Activated T-cell treated with anti-CD3 and anti-CD28 coated beads, Interleukin-2, amount 50 U/mL, for 4 hours (primary cell): ENCODE measurements around the gene SEC61B. TPM values are rescaled to one million over a fixed set of nuclear protein-coding genes. Genes with fewer than 3 reads are reported as not detected.
A peak's percentile ranks its signal among the peaks of the same experiment; 100 is the strongest.

Experiments
- ATAC-seq, 2 donors: fragments of 200-7000 bp; cut with Tn5 transposase; one replicate each; pipeline ENCODE4 v1.10.0; 2021
- DNase-seq: peaks from one replicate; pipeline ENCODE4 v3.0.0-alpha.2; 2020
- H3K27me3 Mint-ChIP-seq: one replicate; pipeline ENCODE4 v1.8.0; 2021; ENCODE audit warnings: low read depth, mixed read lengths
- H3K36me3 Mint-ChIP-seq: one replicate; pipeline ENCODE4 v1.8.0; 2022; ENCODE audit warnings: mixed read lengths; ENCODE audit not compliant: insufficient read depth
- H3K4me1 Mint-ChIP-seq: one replicate; pipeline ENCODE4 v1.8.0; 2021; ENCODE audit warnings: low read depth, mixed read lengths
- H3K4me3 Mint-ChIP-seq: one replicate; pipeline ENCODE4 v1.8.0; 2021; ENCODE audit warnings: mild to moderate bottlenecking, moderate library complexity, mixed read lengths
- H3K9me3 Mint-ChIP-seq: one replicate; pipeline ENCODE4 v1.8.0; 2021; ENCODE audit warnings: mixed read lengths
- total RNA-seq, 3 donors: library from RNA; stranded (reverse); gene quantifications; one replicate each; pipeline ENCODE4 v1.2.1, GENCODE V29; 2021

SEC61B gene
- total RNA-seq = 100 to 1,000 TPM; 220 to 246 (median 233) TPM

DNA sequence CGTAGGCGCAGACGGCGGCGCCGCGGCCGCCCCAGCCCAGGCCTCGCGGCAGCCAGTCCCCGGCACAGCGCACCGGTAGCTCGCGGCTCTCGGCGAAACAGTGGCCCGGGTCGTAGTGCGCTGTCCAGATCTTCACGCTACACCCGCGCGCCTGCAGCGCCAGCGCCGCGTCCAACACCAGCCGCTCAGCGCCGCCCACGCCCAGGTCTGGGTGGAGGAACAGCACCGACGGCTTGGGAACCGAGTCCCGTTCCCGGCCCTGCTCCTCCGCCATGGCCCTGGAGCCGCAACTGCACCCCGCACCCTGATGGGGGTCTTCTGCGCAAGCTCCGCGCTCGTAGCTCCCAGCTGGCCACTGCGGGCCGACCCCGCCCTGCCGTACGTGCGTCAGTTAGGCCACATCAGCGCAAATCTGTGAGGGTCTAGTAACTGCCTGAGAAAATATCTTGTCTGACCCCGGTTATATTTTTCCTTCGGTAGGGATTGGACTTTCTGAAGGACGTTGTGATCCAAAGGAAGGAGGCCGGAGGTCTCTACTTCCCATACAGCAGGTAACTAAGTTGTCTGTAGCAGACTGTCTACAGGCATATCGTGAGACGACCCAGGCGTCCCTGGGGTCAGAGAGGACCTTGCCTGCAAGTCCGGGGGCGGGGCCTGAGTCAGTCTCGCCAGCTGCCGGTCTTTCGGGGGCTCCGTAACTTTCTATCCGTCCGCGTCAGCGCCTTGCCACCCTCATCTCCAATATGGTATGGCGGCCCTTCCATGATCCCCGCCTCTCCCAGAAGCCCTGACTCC, at the start of gene SEC61B, which contains the start of gene ALG2:
TSS of gene SEC61B (plus strand) at position 662 of the 795 bp plus-strand sequence. CDS start at position 744, 82 bp downstream.
TSS of gene ALG2 (minus strand) at position 322 of the 795 bp plus-strand sequence. CDS start at position 274, 48 bp downstream.
- Mint-ChIP-seq H3K27me3 (no peaks in the 10 kb centered on the region), H3K4me1 (peaks cover 72% of the 10 kb centered on the region), H3K36me3 (peaks cover 40% of the 10 kb centered on the region), H3K4me3 (peak within 1 kb of the TSS; percentile 95), H3K9me3 (no peaks in the 10 kb centered on the region)
- ATAC-seq (peak; percentile 94 to 95), DNase-seq (peak; percentile 91)

GRCh38 chr9:99173570-99174504, 48.2 kb upstream of the SEC61B start:
- no peak overlapping the region for H3K4me3 Mint-ChIP-seq
- no peaks in the 10 kb centered on the region for H3K4me1 Mint-ChIP-seq
- H3K27me3 Mint-ChIP-seq = no peaks in the 10 kb centered on the region
- DNase-seq (no peak), ATAC-seq (peak; percentile 43 to 58)
- H3K9me3 Mint-ChIP-seq = no peaks in the 10 kb centered on the region
- no peaks in the 10 kb centered on the region for H3K36me3 Mint-ChIP-seq

DNA sequence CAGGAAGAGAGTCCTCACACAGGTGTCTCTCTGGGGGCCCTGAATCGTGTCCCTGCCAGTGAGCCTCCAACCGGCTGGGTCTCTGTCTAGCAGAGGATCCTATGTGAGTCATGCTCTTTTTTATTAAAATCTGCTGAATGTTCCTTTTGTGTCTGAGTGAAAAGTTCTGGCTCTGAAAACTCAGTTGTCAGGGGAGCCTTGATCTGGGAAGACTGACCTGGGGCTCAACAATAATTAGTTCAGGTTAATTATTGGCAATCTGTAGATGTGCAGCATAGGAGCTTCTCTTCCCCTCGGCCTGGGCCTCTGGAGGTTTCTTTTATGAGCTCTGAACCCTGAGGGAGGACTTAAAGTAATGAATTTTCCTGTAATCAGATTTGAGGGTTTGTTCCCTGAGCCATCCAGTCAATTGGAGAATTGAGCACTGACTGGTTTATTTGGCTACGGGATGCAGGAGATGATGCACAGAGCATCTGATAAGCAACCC, 45.5 kb upstream of the SEC61B start:
- peaks cover 16% of the 10 kb centered on the region for H3K4me1 Mint-ChIP-seq
- no peaks in the 10 kb centered on the region for H3K9me3 Mint-ChIP-seq
- no peak overlapping the region for H3K4me3 Mint-ChIP-seq
- no peak for DNase-seq
- no peaks in the 10 kb centered on the region for H3K36me3 Mint-ChIP-seq
- ATAC-seq = no peak
- no peaks in the 10 kb centered on the region for H3K27me3 Mint-ChIP-seq

GRCh38 chr9:99177576-99178366, 44.3 kb upstream of the SEC61B start:
- Mint-ChIP-seq H3K36me3 (no peaks in the 10 kb centered on the region), H3K4me1 (peaks cover 23% of the 10 kb centered on the region), H3K27me3 (no peaks in the 10 kb centered on the region), H3K4me3 (no peak overlapping the region), H3K9me3 (no peaks in the 10 kb centered on the region)
- no peak for ATAC-seq
- DNase-seq = no peak

- Mint-ChIP-seq H3K27me3 (no peaks in the 10 kb centered on the region), H3K9me3 (no peaks in the 10 kb centered on the region), H3K4me3 (no peak overlapping the region), H3K4me1 (peaks cover 26% of the 10 kb centered on the region), H3K36me3 (no peaks in the 10 kb centered on the region)
- ATAC-seq (no peak), DNase-seq (no peak)
Measured at GRCh38 chr9:99178912-99179872, 42.9 kb upstream of the SEC61B start.

- H3K4me3 Mint-ChIP-seq = no peak overlapping the region
- peaks cover 33% of the 10 kb centered on the region for H3K4me1 Mint-ChIP-seq
- H3K27me3 Mint-ChIP-seq = no peaks in the 10 kb centered on the region
- DNase-seq (no peak), ATAC-seq (peak in 1 of 2 donors; percentile 30)
- no peaks in the 10 kb centered on the region for H3K9me3 Mint-ChIP-seq
- no peaks in the 10 kb centered on the region for H3K36me3 Mint-ChIP-seq
Measured at GRCh38 chr9:99180199-99180598, 41.9 kb upstream of the SEC61B start.

DNA sequence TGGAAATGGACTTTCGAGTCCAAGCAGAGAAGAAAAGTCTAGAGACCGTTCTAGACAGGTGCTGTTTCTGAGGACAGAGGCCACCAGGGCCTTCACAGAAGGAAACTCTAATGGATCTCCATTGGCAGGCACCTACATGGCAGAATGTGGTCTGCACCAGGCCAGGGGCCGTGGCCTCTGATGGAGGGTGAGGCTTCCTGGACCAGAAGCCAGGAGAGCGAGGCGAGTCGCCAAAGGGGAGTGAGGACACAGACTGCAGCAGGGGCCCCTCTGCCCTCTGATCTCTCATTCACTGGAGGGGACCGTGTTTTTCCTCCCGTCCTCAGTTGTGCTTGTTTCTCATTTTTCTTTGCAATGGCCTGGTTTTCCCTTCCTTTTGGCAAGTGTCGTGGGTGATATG, 41.4 kb upstream of the SEC61B start:
- H3K4me1 Mint-ChIP-seq = peaks cover 34% of the 10 kb centered on the region
- DNase-seq (no peak), ATAC-seq (no peak)
- H3K4me3 Mint-ChIP-seq = no peak overlapping the region
- no peaks in the 10 kb centered on the region for H3K27me3 Mint-ChIP-seq
- H3K9me3 Mint-ChIP-seq = no peaks in the 10 kb centered on the region
- H3K36me3 Mint-ChIP-seq = no peaks in the 10 kb centered on the region

DNA sequence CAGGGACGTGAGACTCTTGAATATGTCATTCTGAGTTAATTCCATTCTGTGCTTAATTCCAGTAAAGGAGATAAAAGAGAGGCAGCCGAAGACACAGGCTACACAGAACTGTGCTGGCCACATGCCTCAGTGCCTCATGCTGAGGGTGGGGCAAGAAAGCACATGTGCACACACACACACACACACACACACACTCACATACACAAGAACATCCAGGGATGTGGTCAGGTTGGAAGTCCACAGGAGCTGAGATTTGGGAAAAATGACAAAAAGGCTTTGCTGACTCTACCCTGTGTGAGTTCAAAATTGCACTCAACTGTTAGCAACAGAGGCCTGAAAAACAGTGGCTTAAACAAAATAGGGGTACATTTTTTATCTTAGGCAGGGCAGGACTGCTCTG, 40.9 kb upstream of the SEC61B start:
- H3K27me3 Mint-ChIP-seq = no peaks in the 10 kb centered on the region
- no peaks in the 10 kb centered on the region for H3K36me3 Mint-ChIP-seq
- no peak for DNase-seq
- no peak for ATAC-seq
- H3K9me3 Mint-ChIP-seq = no peaks in the 10 kb centered on the region
- H3K4me3 Mint-ChIP-seq = no peak overlapping the region
- peaks cover 34% of the 10 kb centered on the region for H3K4me1 Mint-ChIP-seq

DNA sequence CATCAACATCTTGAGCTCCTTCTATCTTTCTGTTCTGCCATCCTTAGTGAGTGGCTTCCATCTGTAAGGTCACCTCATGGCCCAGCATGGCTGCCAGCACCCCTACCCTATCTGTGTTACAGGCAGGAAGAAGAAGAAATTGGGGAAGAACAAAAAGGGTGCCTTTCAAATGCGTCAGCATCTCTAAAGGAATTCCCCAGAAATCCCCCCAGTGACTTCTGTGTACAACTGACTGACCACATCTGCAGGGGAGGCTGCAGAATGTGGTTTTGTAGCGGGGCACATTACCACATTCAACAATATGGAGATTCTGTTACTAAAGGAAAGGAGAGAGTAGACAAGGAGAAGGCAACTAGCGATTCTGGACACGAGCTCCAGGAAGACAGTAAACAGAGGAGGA, 40.5 kb upstream of the SEC61B start:
- peaks cover 34% of the 10 kb centered on the region for H3K4me1 Mint-ChIP-seq
- peak; percentile 47 to 52 for ATAC-seq
- H3K4me3 Mint-ChIP-seq = no peak overlapping the region
- no peaks in the 10 kb centered on the region for H3K27me3 Mint-ChIP-seq
- no peaks in the 10 kb centered on the region for H3K36me3 Mint-ChIP-seq
- no peaks in the 10 kb centered on the region for H3K9me3 Mint-ChIP-seq
- DNase-seq = no peak

DNA sequence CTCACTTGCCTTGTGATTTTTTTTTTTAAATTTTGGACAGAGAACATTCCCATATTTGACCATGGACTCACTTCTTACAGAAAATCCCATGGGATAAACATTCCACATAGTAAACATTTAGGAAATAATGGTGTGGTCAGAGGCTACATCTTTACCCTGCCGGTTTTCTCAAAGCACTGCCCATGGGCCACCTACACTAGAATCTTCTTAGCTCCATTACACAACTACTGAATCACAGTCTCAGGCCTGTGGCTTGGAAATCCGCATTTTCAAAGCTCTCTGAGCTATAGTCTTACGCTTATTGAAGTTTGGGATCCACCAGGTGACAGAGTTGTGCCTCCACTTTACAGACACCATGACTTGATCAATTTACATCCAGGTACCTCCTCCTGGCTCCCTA, 39.7 kb upstream of the SEC61B start:
- Mint-ChIP-seq H3K4me3 (no peak overlapping the region), H3K27me3 (no peaks in the 10 kb centered on the region), H3K9me3 (no peaks in the 10 kb centered on the region), H3K4me1 (peaks cover 39% of the 10 kb centered on the region), H3K36me3 (no peaks in the 10 kb centered on the region)
- no peak for DNase-seq
- no peak for ATAC-seq

GRCh38 chr9:99183616-99184015, 38.5 kb upstream of the SEC61B start:
- ATAC-seq (no peak), DNase-seq (no peak)
- H3K4me3 Mint-ChIP-seq = no peak overlapping the region
- H3K9me3 Mint-ChIP-seq = no peaks in the 10 kb centered on the region
- H3K27me3 Mint-ChIP-seq = peaks cover 2% of the 10 kb centered on the region
- H3K36me3 Mint-ChIP-seq = no peaks in the 10 kb centered on the region
- H3K4me1 Mint-ChIP-seq = peaks cover 43% of the 10 kb centered on the region

- no peak overlapping the region for H3K4me3 Mint-ChIP-seq
Measured at GRCh38 chr9:99184110-99184474, 38.0 kb upstream of the SEC61B start.

More at GRCh38 chr9:99184110-99184474, 38.0 kb upstream of the SEC61B start:
- H3K9me3 Mint-ChIP-seq = no peaks in the 10 kb centered on the region
- H3K27me3 Mint-ChIP-seq = peaks cover 2% of the 10 kb centered on the region
- ATAC-seq (no peak), DNase-seq (no peak)
- H3K4me1 Mint-ChIP-seq = peaks cover 43% of the 10 kb centered on the region
- H3K36me3 Mint-ChIP-seq = no peaks in the 10 kb centered on the region
